A172 (cell line): Measurements from ENCODE around the gene COX7A2. TPM values are rescaled to one million over a fixed set of nuclear protein-coding genes. Genes with fewer than 3 reads are reported as not detected.

Source experiments
- DNase-seq: peaks from one replicate; pipeline ENCODE4 v3.0.0-alpha.2; 2015; ENCODE audit warnings: low spot score
- total RNA-seq: library from RNA; depleted of rRNA; stranded (reverse); fragments of >200 nt; shearing (Covaris generic); gene quantifications from 2 replicates; pipeline ENCODE4 v1.2.3, GENCODE V29; 2014

COX7A2 gene
- total RNA-seq, 1 experiment from 2014 or later: 348 TPM

DNA sequence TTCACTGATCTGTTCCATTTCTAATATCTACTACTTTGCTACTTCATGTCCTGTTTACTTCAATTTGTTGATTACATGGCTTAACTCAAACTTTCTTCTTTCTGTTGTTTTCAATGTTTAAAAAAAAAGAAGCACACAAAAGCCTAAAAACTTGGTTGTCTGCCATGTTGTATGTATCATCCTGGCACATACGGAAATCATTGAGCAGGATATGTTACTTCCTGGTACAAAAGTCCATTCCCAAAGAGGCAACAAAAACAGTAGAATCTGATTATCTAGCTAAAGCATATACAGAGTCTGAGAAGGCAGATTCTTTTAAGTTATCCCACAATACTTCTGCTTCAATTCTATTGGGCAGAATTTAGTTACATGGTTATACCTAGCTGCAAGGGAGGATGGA lies 23.2 kb downstream of the COX7A2 start:
- DNase-seq: no peak

DNA sequence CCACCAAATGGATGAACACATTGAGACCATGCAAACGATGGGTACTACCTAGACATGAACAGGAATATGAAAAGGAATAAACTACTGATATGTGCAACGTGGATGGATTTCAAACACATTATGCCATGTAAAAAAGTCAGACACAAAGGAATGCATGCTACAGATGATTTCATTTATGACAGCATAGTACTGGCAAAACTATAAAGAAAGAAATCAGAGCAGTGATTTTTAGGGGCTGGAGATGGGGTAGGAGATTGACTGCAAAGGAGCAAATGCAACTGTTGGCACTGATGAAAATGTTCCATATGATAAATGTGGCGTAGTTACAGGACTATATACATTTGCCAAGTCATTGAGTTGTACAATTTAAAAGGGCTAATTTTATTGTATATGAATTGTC lies 24.3 kb downstream of the COX7A2 start:
- DNase-seq: no peak

GRCh38 chr6:75217193-75217592 lies 26.4 kb downstream of the COX7A2 start:
- peak; percentile 25 for DNase-seq

DNA sequence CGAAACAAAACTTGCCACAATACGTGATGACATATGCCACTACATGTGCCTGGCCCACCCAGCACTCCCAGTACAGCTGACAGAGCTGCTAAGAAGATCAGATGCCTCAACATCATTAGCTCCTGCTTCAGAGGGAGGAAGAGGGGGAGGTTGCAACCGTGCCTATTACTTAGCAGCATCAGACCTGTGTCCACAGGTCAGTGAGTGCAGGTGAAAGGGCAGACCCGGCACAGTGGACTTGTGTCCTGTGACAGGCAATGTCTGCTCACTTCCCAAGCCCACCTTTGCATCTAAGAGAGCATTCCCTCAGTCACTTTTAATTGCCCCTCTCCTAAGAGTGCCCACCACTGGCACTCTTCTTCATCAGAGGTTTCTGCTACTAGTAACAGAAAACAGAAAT lies 28.3 kb downstream of the COX7A2 start:
- no peak for DNase-seq

- DNase-seq: no peak
These were observed 29.9 kb downstream of the COX7A2 start for GRCh38 chr6:75213732-75214131.

GRCh38 chr6:75213112-75213511 lies 30.5 kb downstream of the COX7A2 start:
- no peak for DNase-seq

GRCh38 chr6:75211920-75212590 lies 31.5 kb downstream of the COX7A2 start:
- DNase-seq: no peak

DNA sequence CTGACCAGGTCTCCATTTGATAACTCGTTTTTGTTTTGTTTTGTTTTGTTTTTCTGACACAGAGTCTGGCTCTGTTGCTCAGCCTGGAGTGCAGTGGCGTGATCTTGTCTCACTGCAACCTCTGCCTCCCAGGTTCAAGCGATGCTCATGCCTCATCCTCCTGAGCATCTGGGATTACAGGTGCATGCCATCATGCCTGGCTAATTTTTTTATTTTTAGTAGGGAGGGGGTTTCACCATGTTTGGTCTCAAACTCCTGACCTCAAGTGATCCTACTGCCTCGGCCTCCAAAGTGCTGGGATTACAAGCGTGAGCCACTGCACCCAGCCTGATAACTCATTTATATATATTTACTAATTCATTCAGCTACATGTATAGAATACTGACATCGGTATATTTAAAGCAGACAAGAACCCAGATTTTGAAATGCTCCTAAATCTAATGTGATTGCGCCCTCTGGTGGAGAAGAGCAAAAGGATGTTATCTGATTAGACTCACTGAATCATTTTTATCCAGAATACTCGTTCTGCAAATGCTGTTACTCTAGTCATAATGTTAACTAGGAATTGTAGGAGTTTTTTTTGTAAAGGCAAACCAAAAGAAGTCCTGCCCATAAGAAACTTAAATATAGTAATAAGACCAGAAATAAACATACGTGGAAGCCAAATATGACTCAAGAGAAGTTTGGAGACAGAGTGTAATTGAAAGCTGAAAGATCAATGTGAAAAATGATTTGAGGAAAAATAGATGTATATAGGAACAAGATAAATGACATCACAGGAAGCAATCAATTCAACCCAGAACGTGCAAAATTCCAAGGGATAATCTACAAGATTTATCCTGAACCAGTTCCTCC lies 32.5 kb downstream of the COX7A2 start:
- DNase-seq: peak; percentile 56

GRCh38 chr6:75209184-75209723 lies 34.3 kb downstream of the COX7A2 start:
- no peak for DNase-seq

GRCh38 chr6:75208298-75209183 lies 35.1 kb downstream of the COX7A2 start:
- peak; percentile 57 for DNase-seq

GRCh38 chr6:75206576-75207342 lies 36.8 kb downstream of the COX7A2 start:
- DNase-seq: no peak

- DNase-seq: peak; percentile 74
These were observed 37.6 kb downstream of the COX7A2 start, which contains the start of gene COL12A1 for GRCh38 chr6:75205776-75206575. TSS of gene COL12A1 (minus strand) at chr6:75206053. CDS start at chr6:75202792, 3,261 bp downstream.

GRCh38 chr6:75204959-75205775 lies 38.4 kb downstream of the COX7A2 start:
- DNase-seq: peak; percentile 28

GRCh38 chr6:75204217-75204958 lies 39.2 kb downstream of the COX7A2 start:
- peak; percentile 82 for DNase-seq

DNA sequence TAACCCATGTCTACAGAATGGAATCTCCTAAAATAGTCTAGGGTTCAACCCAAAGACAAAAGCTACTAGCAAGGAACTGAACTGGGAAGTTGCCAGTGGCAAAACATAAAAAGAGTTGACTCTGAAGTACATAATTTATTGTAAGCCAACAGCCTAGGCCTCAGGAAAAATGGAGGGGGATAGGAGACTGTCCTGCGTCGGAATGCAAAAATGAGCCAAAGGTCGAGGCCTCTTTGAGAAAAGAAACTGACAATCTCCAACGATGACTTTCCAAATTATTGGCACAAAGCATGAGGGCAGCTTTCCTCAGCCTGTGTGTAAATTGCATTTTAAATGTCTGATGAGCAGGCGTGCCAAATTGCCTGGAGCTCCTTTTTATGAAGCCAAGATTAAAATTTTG lies 39.9 kb downstream of the COX7A2 start:
- no peak for DNase-seq

DNA sequence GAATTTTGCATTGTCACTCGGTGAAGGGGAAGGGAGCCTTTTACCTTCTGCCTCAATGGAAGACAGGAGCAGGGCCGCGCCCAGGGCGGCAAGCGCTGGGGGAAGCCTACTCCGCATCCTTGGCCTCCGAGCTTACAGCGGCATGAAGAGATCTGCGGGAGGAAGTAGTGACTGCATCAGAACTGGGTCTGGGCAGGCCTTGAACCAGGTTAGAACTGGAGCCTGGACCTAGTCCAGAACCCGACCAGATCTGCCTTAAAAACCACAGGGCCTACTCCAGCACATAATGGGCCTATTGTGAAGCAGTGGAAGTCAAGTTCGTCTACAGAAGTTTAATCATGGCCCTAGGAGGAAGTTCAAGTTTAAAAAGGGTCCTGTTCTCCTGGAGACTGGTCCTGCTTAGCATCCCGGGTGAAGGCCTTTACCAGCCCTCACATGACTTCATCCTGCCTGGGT lies 40.9 kb downstream of the COX7A2 start:
- DNase-seq: no peak

GRCh38 chr6:75201901-75202672 lies 41.5 kb downstream of the COX7A2 start:
- no peak for DNase-seq

- DNase-seq: no peak
These were observed 42.6 kb downstream of the COX7A2 start for GRCh38 chr6:75201021-75201420.
